ENCODE measurements around the gene CEBPZ. TPM values are rescaled to one million over a fixed set of nuclear protein-coding genes. Genes with fewer than 3 reads are reported as not detected.
A peak's percentile ranks its signal among the peaks of the same experiment; 100 is the strongest.

Gene CEBPZ
- total and polyA plus RNA-seq, 2 donors from 2014 or later = 45.5 to 55.9 TPM

- Histone ChIP-seq H3K36me3 (ENCODE audit: control insufficient read depth in 2 of 3, insufficient read depth in 3 of 3, low read length in 3 of 3) (no peaks in the 10 kb centered on the region), H3K27me3 (ENCODE audit: control insufficient read depth, insufficient read depth, low read length) (no peaks in the 10 kb centered on the region), H3K27ac (ENCODE audit: low read depth in 2 of 2, low read length in 2 of 2) (no peak overlapping the region), H3K4me1 (ENCODE audit: control insufficient read depth in 2 of 3, insufficient read depth in 2 of 3, low read depth in 1 of 3, low read length in 3 of 3) (no peaks in the 10 kb centered on the region), H3K9ac (ENCODE audit: low read length in 3 of 3) (no peak overlapping the region), H3K9me3 (ENCODE audit: control insufficient read depth in 2 of 3, insufficient read depth in 1 of 3, low read length in 3 of 3) (no peaks in the 10 kb centered on the region), H3K4me3 (ENCODE audit: low read length in 3 of 3) (no peak overlapping the region)
- DNase-seq = no peak
- TF ChIP-seq CTCF (IDR thresholded peaks at IDR 0.05; ENCODE audit: borderline replicate concordance, extremely low read depth, insufficient read depth) = no peak
- FAIRE-seq = peak; percentile 66
- intact Hi-C loops (cut with DNase I) = no loop called here
Observed at GRCh38 chr2:37167636-37168180, 63.7 kb downstream of the CEBPZ start.

GRCh38 chr2:37164757-37165156 lies 66.6 kb downstream of the CEBPZ start:
- no peak overlapping the region for H3K4me3 ChIP-seq (ENCODE audit: low read length in 3 of 3)
- TF ChIP-seq CTCF (IDR thresholded peaks at IDR 0.05; ENCODE audit: borderline replicate concordance, extremely low read depth, insufficient read depth) = no peak
- H3K27ac ChIP-seq (ENCODE audit: low read depth in 2 of 2, low read length in 2 of 2) = no peak overlapping the region
- H3K9me3 ChIP-seq (ENCODE audit: control insufficient read depth in 2 of 3, insufficient read depth in 1 of 3, low read length in 3 of 3) = no peaks in the 10 kb centered on the region
- intact Hi-C loops (cut with DNase I) = no loop called here
- no peaks in the 10 kb centered on the region for H3K27me3 ChIP-seq (ENCODE audit: control insufficient read depth, insufficient read depth, low read length)
- H3K36me3 ChIP-seq (ENCODE audit: control insufficient read depth in 2 of 3, insufficient read depth in 3 of 3, low read length in 3 of 3) = no peaks in the 10 kb centered on the region
- no peaks in the 10 kb centered on the region for H3K4me1 ChIP-seq (ENCODE audit: control insufficient read depth in 2 of 3, insufficient read depth in 2 of 3, low read depth in 1 of 3, low read length in 3 of 3)
- no peak for FAIRE-seq
- DNase-seq = no peak
- H3K9ac ChIP-seq (ENCODE audit: low read length in 3 of 3) = no peak overlapping the region

GRCh38 chr2:37156857-37157714 lies 74.3 kb downstream of the CEBPZ start, which contains the start of gene EIF2AK2:
Gene EIF2AK2 (minus strand): TSS chr2:37156980. CDS start chr2:37147806, 9,174 bp downstream.
- H3K36me3 ChIP-seq (ENCODE audit: control insufficient read depth in 2 of 3, insufficient read depth in 3 of 3, low read length in 3 of 3) = peaks cover 0 to 4% (median 0%) of the 10 kb centered on the region in 3 donors
- H3K4me1 ChIP-seq (ENCODE audit: control insufficient read depth in 2 of 3, insufficient read depth in 2 of 3, low read depth in 1 of 3, low read length in 3 of 3) = peaks cover 0 to 11% (median 10%) of the 10 kb centered on the region in 3 donors
- peak within 1 kb of the TSS; percentile 84 to 88 (median 88) for H3K9ac ChIP-seq (ENCODE audit: low read length in 3 of 3)
- intact Hi-C loops (cut with DNase I) = no loop called here
- DNase-seq (peak; percentile 87 to 94 (median 90)), FAIRE-seq (no peak)
- H3K9me3 ChIP-seq (ENCODE audit: control insufficient read depth in 2 of 3, insufficient read depth in 1 of 3, low read length in 3 of 3) = no peaks in the 10 kb centered on the region
- TF ChIP-seq CTCF (IDR thresholded peaks at IDR 0.05; ENCODE audit: borderline replicate concordance, extremely low read depth, insufficient read depth) = no peak
- H3K4me3 ChIP-seq (ENCODE audit: low read length in 3 of 3) = peak within 1 kb of the TSS; percentile 81 to 92 (median 88)
- H3K27me3 ChIP-seq (ENCODE audit: control insufficient read depth, insufficient read depth, low read length) = no peaks in the 10 kb centered on the region
- peak within 1 kb of the TSS; percentile 71 to 88 for H3K27ac ChIP-seq (ENCODE audit: low read depth in 2 of 2, low read length in 2 of 2)
